CD4-positive, alpha-beta T cell treated with Interleukin-15 for 1 hour (primary cell): ENCODE results near the gene FAM180A.
"Not testable (repeated sequence)": the region's sequence is repeated elsewhere in the genome, so short reads cannot be mapped to it uniquely, and the experiment has no call there.

Source experiments
- DNase-seq: peaks from one replicate; pipeline ENCODE4 v3.0.0-alpha.2; 2020

FAM180A gene

GRCh38 chr7:135737306-135737647 lies 11.3 kb downstream of the FAM180A start:
- not testable (repeated sequence) for DNase-seq

- DNase-seq: no peak
These were observed 11.9 kb downstream of the FAM180A start for GRCh38 chr7:135736586-135737305.

GRCh38 chr7:135734343-135734689 lies 14.3 kb downstream of the FAM180A start:
- DNase-seq: no peak

GRCh38 chr7:135733603-135734342 lies 14.8 kb downstream of the FAM180A start:
- DNase-seq: no peak

GRCh38 chr7:135731131-135731530 lies 17.5 kb downstream of the FAM180A start:
- no peak for DNase-seq

GRCh38 chr7:135729230-135729629 lies 19.4 kb downstream of the FAM180A start:
- no peak for DNase-seq

GRCh38 chr7:135728136-135728669 lies 20.4 kb downstream of the FAM180A start, which contains the start of gene SLC13A4:
Gene SLC13A4, minus strand, starts transcription at chr7:135728186. Its CDS starts 690 bp downstream, at chr7:135727496.
- DNase-seq: no peak

GRCh38 chr7:135726911-135727673 lies 21.5 kb downstream of the FAM180A start:
- DNase-seq: no peak

GRCh38 chr7:135726276-135726788 lies 22.3 kb downstream of the FAM180A start:
- DNase-seq: no peak

GRCh38 chr7:135723411-135723810 lies 25.2 kb downstream of the FAM180A start:
- DNase-seq: no peak

- DNase-seq: no peak
These were observed 27.3 kb downstream of the FAM180A start for GRCh38 chr7:135721198-135721820.

- no peak for DNase-seq
These were observed 28.9 kb downstream of the FAM180A start for GRCh38 chr7:135719688-135720087.

GRCh38 chr7:135718794-135719437 lies 29.7 kb downstream of the FAM180A start:
- DNase-seq: no peak

GRCh38 chr7:135718219-135718618 lies 30.4 kb downstream of the FAM180A start:
- DNase-seq: no peak

- DNase-seq: no peak
These were observed 30.9 kb downstream of the FAM180A start for GRCh38 chr7:135717693-135718092.

- no peak for DNase-seq
These were observed 31.9 kb downstream of the FAM180A start for GRCh38 chr7:135716677-135717238.

GRCh38 chr7:135715673-135716072 lies 32.9 kb downstream of the FAM180A start:
- DNase-seq: no peak

GRCh38 chr7:135715055-135715522 lies 33.5 kb downstream of the FAM180A start:
- no peak for DNase-seq

- DNase-seq: no peak
These were observed 34.0 kb downstream of the FAM180A start for GRCh38 chr7:135714534-135715009.

GRCh38 chr7:135713836-135714470 lies 34.7 kb downstream of the FAM180A start:
- DNase-seq: no peak

GRCh38 chr7:135712796-135713195 lies 35.8 kb downstream of the FAM180A start:
- no peak for DNase-seq
